Activated T-cell treated with anti-CD3 and anti-CD28 coated beads, Interleukin-2, amount 50 U/mL, for 72 hours (primary cell): Measurements from ENCODE around the gene DPEP3. TPM values are rescaled to one million over a fixed set of nuclear protein-coding genes. Genes with fewer than 3 reads are reported as not detected.
"Not testable (repeated sequence)": the region's sequence is repeated elsewhere in the genome, so short reads cannot be mapped to it uniquely, and the experiment has no call there.

Source experiments
- ATAC-seq, 2 donors: fragments of 150-1000 bp; cut with Tn5 transposase; replicated peaks in 1 of 2; 2 replicates each; pipeline ENCODE4 v1.10.0; 2021; ENCODE audit warnings: moderate library complexity in 2 of 2, mild to moderate bottlenecking in 1 of 2
- DNase-seq, 2 donors: peaks; one replicate each; pipeline ENCODE4 v3.0.0; 2021 to 2022; ENCODE audit warnings: mixed read lengths in 1 of 2
- H3K27ac Mint-ChIP-seq: one replicate; pipeline ENCODE4 v1.8.0; 2022; ENCODE audit warnings: mild to moderate bottlenecking, moderate library complexity, mixed read lengths
- H3K27me3 Mint-ChIP-seq: one replicate; pipeline ENCODE4 v1.8.0; 2022; ENCODE audit warnings: low read depth, mixed read lengths
- H3K36me3 Mint-ChIP-seq, 2 donors: one replicate each; pipeline ENCODE4 v1.8.0; 2022; ENCODE audit warnings: mixed read lengths in 2 of 2, mild to moderate bottlenecking in 1 of 2; ENCODE audit not compliant: insufficient read depth in 2 of 2
- H3K4me1 Mint-ChIP-seq: one replicate; pipeline ENCODE4 v1.8.0; 2022; ENCODE audit warnings: low read depth, mixed read lengths
- H3K4me3 Mint-ChIP-seq, 2 donors: one replicate each; pipeline ENCODE4 v1.8.0; 2022; ENCODE audit warnings: mild to moderate bottlenecking in 2 of 2, mixed read lengths in 2 of 2, moderate library complexity in 2 of 2
- H3K9me3 Mint-ChIP-seq, 2 donors: one replicate each; pipeline ENCODE4 v1.8.0; 2022; ENCODE audit warnings: mixed read lengths in 2 of 2
- total RNA-seq, 2 donors: library from RNA; stranded (reverse); gene quantifications; one replicate each; pipeline ENCODE4 v1.2.3, GENCODE V29; 2022

DPEP3 gene
- total RNA-seq, 2 donors from 2014 or later, result 0.12 to 0.16 TPM

- no peak for DNase-seq
- no peak overlapping the region for H3K4me3 Mint-ChIP-seq
- ATAC-seq, result no peak
- H3K9me3 Mint-ChIP-seq, result no peaks in the 10 kb centered on the region
- H3K27me3 Mint-ChIP-seq, result no peaks in the 10 kb centered on the region
- H3K27ac Mint-ChIP-seq, result no peak overlapping the region
- peaks cover 23% of the 10 kb centered on the region for H3K4me1 Mint-ChIP-seq
- H3K36me3 Mint-ChIP-seq, result no peaks in the 10 kb centered on the region
Observed at GRCh38 chr16:67943256-67943618, 37.1 kb downstream of the DPEP3 start.

GRCh38 chr16:67942510-67943255 is 37.6 kb downstream of the DPEP3 start:
- Mint-ChIP-seq H3K27ac (no peak overlapping the region), H3K4me3 (no peak overlapping the region), H3K36me3 (no peaks in the 10 kb centered on the region), H3K27me3 (no peaks in the 10 kb centered on the region), H3K9me3 (no peaks in the 10 kb centered on the region), H3K4me1 (peaks cover 26% of the 10 kb centered on the region)
- no peak for DNase-seq
- ATAC-seq, result peak in 1 of 2 donors; percentile 2

- Mint-ChIP-seq H3K4me1 (peaks cover 32% of the 10 kb centered on the region), H3K36me3 (no peaks in the 10 kb centered on the region)
Observed at GRCh38 chr16:67942200-67942509, 38.1 kb downstream of the DPEP3 start.

GRCh38 chr16:67941469-67942199 is 38.7 kb downstream of the DPEP3 start:
- H3K9me3 Mint-ChIP-seq, result no peaks in the 10 kb centered on the region
- DNase-seq, result no peak

More at GRCh38 chr16:67942200-67942509, 38.1 kb downstream of the DPEP3 start:
- Mint-ChIP-seq H3K4me3 (no peak overlapping the region), H3K9me3 (no peaks in the 10 kb centered on the region), H3K27me3 (no peaks in the 10 kb centered on the region), H3K27ac (no peak overlapping the region)
- DNase-seq, result peak; percentile 34 to 46
- ATAC-seq, result peak; percentile 41 to 48

DNA sequence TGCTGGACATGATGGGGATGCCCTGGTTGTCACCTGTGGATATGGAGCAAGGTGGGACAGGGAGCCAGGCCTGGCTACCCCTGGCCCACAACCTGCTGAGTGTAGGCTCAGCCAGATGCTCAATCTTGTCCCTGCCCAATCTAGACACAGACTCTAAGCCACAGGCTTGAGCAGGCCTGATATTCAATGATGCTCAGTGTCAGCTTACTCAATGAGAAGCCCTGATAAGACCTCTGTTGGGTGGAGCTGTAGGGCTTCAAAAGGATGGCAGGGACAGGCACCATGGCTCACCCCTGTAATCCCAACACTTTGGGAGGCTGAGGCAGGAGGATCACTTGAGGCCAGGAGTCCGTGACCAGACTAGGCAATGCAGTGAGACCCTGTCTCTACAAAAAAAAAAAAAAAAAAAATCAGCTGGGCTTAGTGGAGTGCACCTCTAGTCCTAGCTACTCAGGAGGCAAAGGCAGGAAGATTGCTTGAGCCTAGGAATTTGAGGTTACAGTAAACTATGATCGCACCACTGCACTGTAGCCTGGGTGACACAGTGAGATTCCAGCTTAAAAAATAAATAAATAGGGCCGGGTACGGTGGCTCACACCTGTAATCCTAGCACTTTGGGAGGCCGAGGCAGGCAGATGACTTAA is 39.7 kb downstream of the DPEP3 start:
- Mint-ChIP-seq H3K9me3 (no peaks in the 10 kb centered on the region), H3K36me3 (peaks cover 5 to 6% of the 10 kb centered on the region in 2 donors), H3K4me3 (no peak overlapping the region), H3K27me3 (no peaks in the 10 kb centered on the region), H3K27ac (peak overlapping the region; percentile 28), H3K4me1 (peaks cover 40% of the 10 kb centered on the region)
- no peak for ATAC-seq
- DNase-seq, result no peak

More at GRCh38 chr16:67941469-67942199, 38.7 kb downstream of the DPEP3 start:
- peaks cover 36% of the 10 kb centered on the region for H3K4me1 Mint-ChIP-seq
- no peaks in the 10 kb centered on the region for H3K27me3 Mint-ChIP-seq
- ATAC-seq, result no peak
- peaks cover 2 to 3% of the 10 kb centered on the region in 2 donors for H3K36me3 Mint-ChIP-seq
- peak overlapping the region; percentile 25 for H3K27ac Mint-ChIP-seq
- H3K4me3 Mint-ChIP-seq, result no peak overlapping the region

- Mint-ChIP-seq H3K4me1 (peaks cover 48% of the 10 kb centered on the region), H3K27ac (peak overlapping the region; percentile 58), H3K36me3 (peaks cover 6 to 9% of the 10 kb centered on the region in 2 donors), H3K9me3 (no peaks in the 10 kb centered on the region), H3K4me3 (peak overlapping the region; percentile 43 to 57), H3K27me3 (no peaks in the 10 kb centered on the region)
- DNase-seq, result peak; percentile 53 to 55
- ATAC-seq, result no peak
Observed at GRCh38 chr16:67939507-67940445, 40.5 kb downstream of the DPEP3 start.

GRCh38 chr16:67937713-67938112 is 42.6 kb downstream of the DPEP3 start:
- H3K4me3 Mint-ChIP-seq, result peak overlapping the region; percentile 87 to 100
- not testable (repeated sequence) for H3K36me3 Mint-ChIP-seq, DNase-seq, ATAC-seq, H3K27me3 Mint-ChIP-seq, H3K9me3 Mint-ChIP-seq
- peaks cover 57% of the 10 kb centered on the region for H3K4me1 Mint-ChIP-seq
- peak overlapping the region; percentile 50 for H3K27ac Mint-ChIP-seq

DNA sequence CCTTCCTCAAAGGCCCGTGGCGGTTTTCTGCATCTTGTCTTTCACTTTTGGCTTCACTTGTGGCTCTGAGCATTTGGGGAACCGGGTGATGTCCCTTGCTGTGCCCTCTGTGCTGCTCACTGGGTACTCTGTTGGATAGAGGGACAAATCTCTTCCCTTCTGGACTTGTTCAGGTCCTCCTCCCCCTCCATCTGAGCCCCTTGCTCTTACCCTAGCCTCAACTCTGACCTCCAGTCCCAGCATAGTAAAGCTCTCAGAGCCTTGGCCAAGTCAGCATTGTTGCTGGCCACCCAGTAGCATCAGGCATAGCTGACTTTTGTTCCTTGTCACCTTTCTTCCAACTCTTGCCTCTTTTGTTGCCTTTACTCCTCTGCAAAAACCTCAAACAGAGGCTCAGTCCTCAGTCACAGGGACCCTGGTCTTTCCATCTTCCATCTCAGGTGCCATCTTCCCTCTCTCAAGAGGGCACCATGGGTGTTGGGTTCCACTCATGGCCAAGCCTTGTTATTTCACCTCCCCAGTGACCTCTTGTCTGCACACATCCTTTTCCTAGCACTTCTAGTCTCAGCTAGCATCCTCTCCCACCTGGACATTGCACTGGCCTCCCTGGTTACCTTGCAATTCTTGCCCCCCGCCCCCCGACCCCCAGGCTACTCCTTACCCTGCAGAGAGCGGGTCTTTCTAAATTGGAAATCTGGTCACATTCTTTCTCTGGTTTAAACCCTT is 43.3 kb downstream of the DPEP3 start:
- H3K27me3 Mint-ChIP-seq, result no peaks in the 10 kb centered on the region
- H3K36me3 Mint-ChIP-seq, result peaks cover 9 to 11% of the 10 kb centered on the region in 2 donors
- DNase-seq, result peak; percentile 82 to 86
- H3K4me1 Mint-ChIP-seq, result peaks cover 54% of the 10 kb centered on the region
- peak; percentile 0 to 6 for ATAC-seq
- peak overlapping the region; percentile 81 for H3K27ac Mint-ChIP-seq
- H3K9me3 Mint-ChIP-seq, result no peaks in the 10 kb centered on the region
- peak overlapping the region; percentile 87 to 100 for H3K4me3 Mint-ChIP-seq

GRCh38 chr16:67936124-67936879 is 44.0 kb downstream of the DPEP3 start, which contains the start of gene PSMB10:
Gene PSMB10 (minus strand): TSS chr16:67936850. CDS start chr16:67936749, 101 bp downstream.
- peak within 1 kb of the TSS; percentile 87 to 100 for H3K4me3 Mint-ChIP-seq
- peaks cover 53% of the 10 kb centered on the region for H3K4me1 Mint-ChIP-seq
- H3K27ac Mint-ChIP-seq, result peak within 1 kb of the TSS; percentile 81
- DNase-seq, result peak in 1 of 2 donors; percentile 55
- H3K27me3 Mint-ChIP-seq, result no peaks in the 10 kb centered on the region
- H3K36me3 Mint-ChIP-seq, result peaks cover 9 to 11% of the 10 kb centered on the region in 2 donors
- H3K9me3 Mint-ChIP-seq, result no peaks in the 10 kb centered on the region
- peak; percentile 61 to 63 for ATAC-seq

GRCh38 chr16:67935402-67936123 is 44.7 kb downstream of the DPEP3 start:
- ATAC-seq (peak; percentile 91 to 92), DNase-seq (peak; percentile 94 to 96)
- Mint-ChIP-seq H3K4me3 (peak overlapping the region; percentile 87 to 100), H3K27me3 (no peaks in the 10 kb centered on the region), H3K27ac (peak overlapping the region; percentile 81), H3K36me3 (peaks cover 9 to 11% of the 10 kb centered on the region in 2 donors), H3K9me3 (no peaks in the 10 kb centered on the region), H3K4me1 (peaks cover 51% of the 10 kb centered on the region)

DNA sequence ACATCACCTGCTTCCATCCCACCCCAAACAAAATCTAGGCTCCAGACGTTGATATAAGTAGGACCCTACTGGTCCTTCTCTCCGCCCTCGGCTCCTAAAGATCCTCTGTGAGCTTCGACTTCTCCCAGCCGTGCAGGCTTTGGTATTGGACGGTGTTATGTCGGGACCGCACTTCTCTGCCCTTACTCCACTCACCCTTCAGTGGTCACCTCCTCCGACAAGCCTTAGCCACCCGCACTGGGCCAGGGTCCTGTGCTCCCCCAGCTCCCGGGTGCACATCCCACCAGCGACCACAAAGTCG is 45.2 kb downstream of the DPEP3 start:
- peaks cover 9 to 11% of the 10 kb centered on the region in 2 donors for H3K36me3 Mint-ChIP-seq
- no peak for DNase-seq
- H3K4me3 Mint-ChIP-seq, result peak overlapping the region; percentile 87 to 100
- no peaks in the 10 kb centered on the region for H3K9me3 Mint-ChIP-seq
- peaks cover 46% of the 10 kb centered on the region for H3K4me1 Mint-ChIP-seq
- H3K27me3 Mint-ChIP-seq, result no peaks in the 10 kb centered on the region
- ATAC-seq, result no peak
- H3K27ac Mint-ChIP-seq, result peak overlapping the region; percentile 81
